Inflammatory macrophage (primary cell): ENCODE measurements around the gene FBXL16.

Experiments used
- DNase-seq, 2 donors: peaks; one replicate each; pipeline ENCODE4 v3.0.0-alpha.2; 2020 to 2022

FBXL16 gene

GRCh38 chr16:660132-660458 lies 45.5 kb downstream of the FBXL16 start:
- no peak for DNase-seq

- DNase-seq = no peak
Measured at GRCh38 chr16:659618-660017, 46.0 kb downstream of the FBXL16 start.

- DNase-seq = no peak
Measured at GRCh38 chr16:658679-659571, 46.7 kb downstream of the FBXL16 start.

GRCh38 chr16:657487-657886 lies 48.1 kb downstream of the FBXL16 start:
- no peak for DNase-seq

- DNase-seq = no peak
Measured at GRCh38 chr16:654034-654433, 51.6 kb downstream of the FBXL16 start.

- no peak for DNase-seq
Measured at GRCh38 chr16:652454-653305, 52.9 kb downstream of the FBXL16 start.

GRCh38 chr16:651844-652243 lies 53.8 kb downstream of the FBXL16 start:
- no peak for DNase-seq

GRCh38 chr16:649631-650030 lies 56.0 kb downstream of the FBXL16 start:
- peak in 1 of 2 donors; percentile 16 for DNase-seq

- peak; percentile 93 to 97 for DNase-seq
Measured at GRCh38 chr16:648781-649589, 56.6 kb downstream of the FBXL16 start, which contains the start of gene WDR90. Gene WDR90, plus strand, starts transcription at chr16:649365. Its CDS starts 52 bp downstream, at chr16:649417.

- peak; percentile 41 to 65 for DNase-seq
Measured at GRCh38 chr16:648071-648780, 57.4 kb downstream of the FBXL16 start.

GRCh38 chr16:647173-647902 lies 58.3 kb downstream of the FBXL16 start:
- no peak for DNase-seq

GRCh38 chr16:646679-647172 lies 58.9 kb downstream of the FBXL16 start:
- DNase-seq = no peak

GRCh38 chr16:645852-646678 lies 59.5 kb downstream of the FBXL16 start:
- DNase-seq = no peak

GRCh38 chr16:644556-644955 lies 61.0 kb downstream of the FBXL16 start:
- no peak for DNase-seq

GRCh38 chr16:643050-643368 lies 62.6 kb downstream of the FBXL16 start:
- no peak for DNase-seq
